DND-41 (cell line): Measurements from ENCODE around the gene TSHZ2.

ENCODE experiments used
- ATAC-seq: fragments of 200-7000 bp; cut with Tn5 transposase; 3 replicates; pipeline ENCODE4 v1.9.1; 2021; ENCODE audit warnings: low read depth; ENCODE audit not compliant: insufficient read depth
- DNase-seq: peaks from one replicate; pipeline ENCODE4 v3.0.0-alpha.2; 2020
- H2AFZ ChIP-seq: 2 replicates; pipeline ENCODE4 v1.6.0; 2012; ENCODE audit warnings: low read depth, low read length
- H3K27ac ChIP-seq: 2 replicates; pipeline ENCODE4 v1.5.1; 2012; ENCODE audit warnings: low read length, inconsistent platforms
- H3K27me3 ChIP-seq: fragments of 200-600 bp; sonication (generic); 2 replicates; pipeline ENCODE4 v1.6.0; 2012; ENCODE audit warnings: low read length, mild to moderate bottlenecking, inconsistent platforms; ENCODE audit not compliant: insufficient read depth, poor library complexity
- H3K36me3 ChIP-seq: 2 replicates; pipeline ENCODE4 v1.5.1; 2012; ENCODE audit warnings: low read length, inconsistent platforms; ENCODE audit not compliant: insufficient read depth
- H3K4me1 ChIP-seq: 2 replicates; pipeline ENCODE4 v1.5.1; 2012; ENCODE audit warnings: mild to moderate bottlenecking, low read length; ENCODE audit not compliant: insufficient read depth
- H3K4me2 ChIP-seq: 2 replicates; pipeline ENCODE4 v1.6.0; 2012; ENCODE audit warnings: mild to moderate bottlenecking, moderate library complexity, low read length, inconsistent platforms; ENCODE audit not compliant: insufficient read depth
- H3K4me3 ChIP-seq, 2 experiments: fragments of 200-600 bp in 1 of 2; shearing (Covaris generic) in 1 of 2; 2 replicates each; pipeline ENCODE4 v1.5.1; 2012 to 2016; ENCODE audit warnings: inconsistent platforms in 2 of 2, low read length in 2 of 2, mild to moderate bottlenecking in 2 of 2, low read depth in 1 of 2, moderate library complexity in 1 of 2
- H3K79me2 ChIP-seq: 2 replicates; pipeline ENCODE4 v1.6.0; 2012; ENCODE audit warnings: low read length, inconsistent platforms; ENCODE audit not compliant: insufficient read depth
- H3K9ac ChIP-seq: 2 replicates; pipeline ENCODE4 v1.6.0; 2012; ENCODE audit warnings: low read depth, mild to moderate bottlenecking, inconsistent platforms, low read length, moderate library complexity
- H3K9me3 ChIP-seq: 2 replicates; pipeline ENCODE4 v1.5.1; 2012; ENCODE audit warnings: low read length, moderate library complexity, mild to moderate bottlenecking, inconsistent platforms; ENCODE audit not compliant: insufficient read depth, severe bottlenecking
- H4K20me1 ChIP-seq: 2 replicates; pipeline ENCODE4 v1.6.0; 2012; ENCODE audit warnings: low read length; ENCODE audit not compliant: insufficient read depth
- EZH2 ChIP-seq: IDR thresholded peaks from 3 replicates; pipeline ENCODE4 v1.6.1; 2012; ENCODE audit warnings: borderline replicate concordance, low read depth, mild to moderate bottlenecking, moderate library complexity, low read length, inconsistent platforms; ENCODE audit not compliant: severe bottlenecking
- TF ChIP-seq, protein P1 (sequence below): IDR thresholded peaks from 2 replicates; pipeline ENCODE4 v1.5.1; 2012; ENCODE audit warnings: borderline replicate concordance, low read length, moderate library complexity, mild to moderate bottlenecking; ENCODE audit not compliant: poor library complexity, severe bottlenecking; ENCODE audit errors: extremely low read depth

The TSHZ2 gene

DNA sequence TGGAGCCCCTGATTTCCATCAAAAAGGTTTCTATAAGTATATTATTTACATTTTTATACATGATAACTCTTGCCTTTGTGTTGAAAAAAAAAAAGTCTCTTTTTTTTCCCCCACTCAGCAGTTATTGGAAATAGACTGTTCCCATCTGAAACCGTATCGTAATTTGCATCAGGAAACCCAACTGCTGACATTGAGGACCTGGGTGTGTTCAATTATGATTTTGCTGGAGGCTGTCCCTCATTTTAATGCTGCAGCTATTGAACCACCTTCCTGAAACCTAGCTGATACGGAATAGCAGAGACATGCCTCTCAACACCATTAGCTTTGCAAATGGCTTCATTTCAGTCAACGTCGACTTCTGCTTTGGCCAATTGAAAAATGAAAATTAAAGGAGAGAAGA is 522.6 kb downstream of the TSHZ2 start:
- H3K4me2 ChIP-seq = no peak overlapping the region
- ATAC-seq (no peak), DNase-seq (no peak)
- no peaks in the 10 kb centered on the region for H3K79me2 ChIP-seq
- no peak overlapping the region for H3K27ac ChIP-seq
- no peaks in the 10 kb centered on the region for H4K20me1 ChIP-seq
- H3K36me3 ChIP-seq = no peaks in the 10 kb centered on the region
- TF ChIP-seq, protein P1, sequence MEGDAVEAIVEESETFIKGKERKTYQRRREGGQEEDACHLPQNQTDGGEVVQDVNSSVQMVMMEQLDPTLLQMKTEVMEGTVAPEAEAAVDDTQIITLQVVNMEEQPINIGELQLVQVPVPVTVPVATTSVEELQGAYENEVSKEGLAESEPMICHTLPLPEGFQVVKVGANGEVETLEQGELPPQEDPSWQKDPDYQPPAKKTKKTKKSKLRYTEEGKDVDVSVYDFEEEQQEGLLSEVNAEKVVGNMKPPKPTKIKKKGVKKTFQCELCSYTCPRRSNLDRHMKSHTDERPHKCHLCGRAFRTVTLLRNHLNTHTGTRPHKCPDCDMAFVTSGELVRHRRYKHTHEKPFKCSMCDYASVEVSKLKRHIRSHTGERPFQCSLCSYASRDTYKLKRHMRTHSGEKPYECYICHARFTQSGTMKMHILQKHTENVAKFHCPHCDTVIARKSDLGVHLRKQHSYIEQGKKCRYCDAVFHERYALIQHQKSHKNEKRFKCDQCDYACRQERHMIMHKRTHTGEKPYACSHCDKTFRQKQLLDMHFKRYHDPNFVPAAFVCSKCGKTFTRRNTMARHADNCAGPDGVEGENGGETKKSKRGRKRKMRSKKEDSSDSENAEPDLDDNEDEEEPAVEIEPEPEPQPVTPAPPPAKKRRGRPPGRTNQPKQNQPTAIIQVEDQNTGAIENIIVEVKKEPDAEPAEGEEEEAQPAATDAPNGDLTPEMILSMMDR = no peak
- no peak for TF ChIP-seq EZH2
- peaks cover 23% of the 10 kb centered on the region for H3K27me3 ChIP-seq
- no peaks in the 10 kb centered on the region for H3K4me1 ChIP-seq
- no peak overlapping the region for H2AFZ ChIP-seq
- H3K9ac ChIP-seq = no peak overlapping the region
- H3K4me3 ChIP-seq = no peak overlapping the region
- no peaks in the 10 kb centered on the region for H3K9me3 ChIP-seq

DNA sequence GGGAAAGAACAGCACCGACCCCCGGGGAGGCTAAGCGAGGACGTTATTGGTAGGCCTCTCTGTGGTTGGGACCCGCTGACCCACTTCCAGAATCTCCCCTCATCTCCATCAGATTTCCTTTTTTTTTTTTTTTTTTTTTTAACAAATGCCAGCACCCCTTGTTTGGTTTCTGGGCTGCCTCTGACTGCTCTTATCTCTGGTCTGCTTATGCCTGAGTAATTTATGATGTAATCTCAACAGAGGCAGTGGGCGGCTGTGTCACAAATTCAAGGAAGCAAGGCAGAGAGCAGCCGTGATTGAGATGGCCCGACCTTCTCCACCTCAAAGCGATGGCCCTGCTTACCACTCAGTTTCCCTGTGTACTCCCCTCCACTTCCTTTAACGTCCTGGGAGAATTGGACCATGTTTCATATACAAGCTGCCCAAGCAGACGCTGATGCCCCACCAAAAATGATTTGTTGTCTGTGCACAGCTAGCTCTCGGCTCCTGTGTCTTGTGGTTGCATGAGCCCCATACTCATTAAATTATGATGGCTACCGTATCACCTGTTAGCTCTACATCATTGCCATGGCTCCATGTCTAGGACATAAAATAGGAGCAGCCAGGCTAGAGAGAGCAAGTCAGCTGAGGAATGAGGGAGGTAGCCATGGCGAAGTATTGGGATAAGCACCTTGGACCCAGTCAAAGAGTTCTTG is 523.4 kb downstream of the TSHZ2 start:
- no peak overlapping the region for H3K27ac ChIP-seq
- no peak overlapping the region for H3K4me3 ChIP-seq
- DNase-seq (no peak), ATAC-seq (no peak)
- peaks cover 20% of the 10 kb centered on the region for H3K27me3 ChIP-seq
- H3K9me3 ChIP-seq = no peaks in the 10 kb centered on the region
- no peak overlapping the region for H3K9ac ChIP-seq
- no peaks in the 10 kb centered on the region for H3K4me1 ChIP-seq
- TF ChIP-seq, protein P1 = no peak
- no peak for TF ChIP-seq EZH2
- no peaks in the 10 kb centered on the region for H3K79me2 ChIP-seq
- no peaks in the 10 kb centered on the region for H3K36me3 ChIP-seq
- no peaks in the 10 kb centered on the region for H4K20me1 ChIP-seq
- no peak overlapping the region for H2AFZ ChIP-seq
- no peak overlapping the region for H3K4me2 ChIP-seq

DNA sequence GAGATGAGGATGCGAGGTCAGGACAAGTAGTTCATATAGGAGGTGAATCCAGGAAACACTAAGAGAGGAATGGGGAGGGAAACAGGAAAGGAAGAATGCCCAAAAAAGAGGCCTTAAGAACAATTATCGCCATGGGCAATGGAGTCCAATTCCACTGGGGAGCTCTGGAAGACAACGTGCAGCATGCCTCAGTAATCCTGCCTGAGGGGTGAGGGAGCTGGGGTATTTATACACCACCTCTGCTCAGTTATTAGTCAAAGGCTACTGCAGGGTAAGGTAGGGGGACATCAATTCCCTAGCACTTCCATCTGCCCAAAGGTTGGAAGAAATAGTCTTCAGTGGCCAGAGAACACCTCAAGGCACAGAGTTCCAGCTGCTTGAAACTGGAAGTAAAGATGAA is 525.1 kb downstream of the TSHZ2 start:
- no peak overlapping the region for H3K9ac ChIP-seq
- H3K4me1 ChIP-seq = no peaks in the 10 kb centered on the region
- H3K27me3 ChIP-seq = peaks cover 10% of the 10 kb centered on the region
- ATAC-seq = no peak
- H3K9me3 ChIP-seq = no peaks in the 10 kb centered on the region
- H3K4me2 ChIP-seq = no peak overlapping the region
- H3K4me3 ChIP-seq = no peak overlapping the region
- H2AFZ ChIP-seq = no peak overlapping the region
- no peak overlapping the region for H3K27ac ChIP-seq
- H3K36me3 ChIP-seq = no peaks in the 10 kb centered on the region
- TF ChIP-seq, protein P1 = no peak
- no peak for TF ChIP-seq EZH2
- no peak for DNase-seq
- no peaks in the 10 kb centered on the region for H4K20me1 ChIP-seq
- no peaks in the 10 kb centered on the region for H3K79me2 ChIP-seq
